GM21447 (cell line): Measurements from ENCODE around the gene CCDC70.
A peak's percentile ranks its signal among the peaks of the same experiment; 100 is the strongest.

ENCODE experiments used
- ATAC-seq: cut with Tn5 transposase; IDR thresholded peaks from one replicate; pipeline ENCODE4 v1.9.1; 2021; ENCODE audit not compliant: unreplicated experiment

CCDC70 gene

DNA sequence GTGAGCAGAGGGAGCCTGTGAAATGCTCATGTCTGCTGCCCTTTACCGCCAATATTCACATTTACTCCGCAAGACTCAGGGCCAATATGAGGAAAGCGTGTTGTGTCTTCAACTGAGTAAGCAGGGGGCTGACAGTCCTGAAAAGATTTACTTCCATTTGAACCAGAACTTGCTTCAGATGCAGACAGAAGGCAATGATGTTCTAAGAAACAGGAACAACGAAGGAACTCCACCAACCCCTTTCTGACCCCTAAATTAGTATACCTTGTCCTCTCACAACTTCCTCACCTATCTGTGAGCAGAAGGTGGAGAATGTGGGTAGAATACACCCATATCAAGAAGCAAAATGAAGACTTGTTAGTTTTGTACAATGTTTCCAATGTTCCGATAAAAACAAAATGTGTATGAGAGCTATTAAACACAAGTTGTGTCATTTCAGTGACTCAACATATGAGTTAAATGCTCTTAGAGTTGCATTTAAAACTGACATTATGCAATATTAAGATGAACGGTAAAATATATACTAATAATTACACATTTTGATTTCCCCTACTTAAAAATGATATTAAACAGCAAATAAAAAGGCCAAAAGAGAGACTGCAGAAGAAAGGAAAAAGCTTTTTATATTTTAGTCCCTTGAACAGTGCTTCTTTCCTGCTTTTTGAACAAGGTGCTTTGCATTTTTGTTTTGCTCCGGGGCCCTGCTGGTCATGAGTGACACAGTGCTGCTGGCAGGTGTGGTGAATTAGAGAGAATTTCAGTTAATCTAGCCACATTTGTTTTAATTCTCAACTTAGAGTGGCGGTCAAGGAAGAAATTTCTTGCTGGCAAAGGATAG lies 32.8 kb upstream of the CCDC70 start:
- no peak for ATAC-seq

DNA sequence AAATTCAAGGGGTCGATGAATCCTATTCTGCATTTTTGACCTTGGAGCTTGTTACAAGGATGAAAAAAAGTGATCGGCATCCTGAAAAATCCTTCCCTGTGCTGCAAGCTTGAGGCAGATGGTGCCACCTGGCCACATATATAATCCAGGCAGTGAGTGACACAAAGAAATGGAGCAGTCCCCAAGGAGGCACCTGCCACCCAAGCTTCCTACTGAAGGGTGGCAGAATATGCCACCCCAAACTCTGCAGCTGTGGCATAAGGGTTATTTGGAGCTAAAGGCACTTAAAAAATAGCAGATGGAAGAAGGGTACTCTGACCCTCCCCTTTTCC lies 32.2 kb upstream of the CCDC70 start:
- no peak for ATAC-seq

- ATAC-seq, result no peak
Observed at GRCh38 chr13:51831519-51831918, 30.2 kb upstream of the CCDC70 start.

DNA sequence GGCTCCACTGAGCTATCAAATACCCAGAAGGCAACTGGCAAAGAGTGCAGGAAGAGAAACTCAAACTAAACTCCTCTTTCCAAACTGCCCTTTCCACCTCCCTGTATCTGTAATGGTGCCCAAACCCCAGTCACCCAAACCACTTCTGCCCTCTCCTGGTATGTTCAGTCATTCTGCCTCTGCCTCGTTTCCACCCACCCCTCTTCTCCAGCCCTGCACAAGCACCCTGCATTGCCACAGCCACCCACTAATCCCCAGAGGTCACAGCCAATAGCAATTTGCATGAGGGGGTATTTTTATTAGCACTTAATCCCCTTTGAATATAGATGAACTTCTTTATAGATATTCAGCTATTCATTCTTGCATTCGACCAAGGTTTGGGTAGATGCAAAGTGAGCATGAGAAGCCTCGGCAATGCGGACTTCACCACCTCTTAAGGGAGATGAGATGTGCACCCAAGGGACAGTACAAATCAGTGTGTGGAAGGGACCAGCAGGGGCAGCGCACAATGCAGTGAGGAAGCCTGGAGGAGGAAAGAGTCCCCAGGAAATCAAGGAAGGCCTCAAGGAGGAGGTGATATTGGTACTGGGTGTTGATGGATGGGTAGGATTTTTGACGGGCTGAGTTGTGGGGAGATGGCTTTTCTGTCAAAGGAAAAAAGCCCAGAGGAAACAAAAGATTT lies 29.2 kb upstream of the CCDC70 start:
- ATAC-seq, result peak; percentile 75

DNA sequence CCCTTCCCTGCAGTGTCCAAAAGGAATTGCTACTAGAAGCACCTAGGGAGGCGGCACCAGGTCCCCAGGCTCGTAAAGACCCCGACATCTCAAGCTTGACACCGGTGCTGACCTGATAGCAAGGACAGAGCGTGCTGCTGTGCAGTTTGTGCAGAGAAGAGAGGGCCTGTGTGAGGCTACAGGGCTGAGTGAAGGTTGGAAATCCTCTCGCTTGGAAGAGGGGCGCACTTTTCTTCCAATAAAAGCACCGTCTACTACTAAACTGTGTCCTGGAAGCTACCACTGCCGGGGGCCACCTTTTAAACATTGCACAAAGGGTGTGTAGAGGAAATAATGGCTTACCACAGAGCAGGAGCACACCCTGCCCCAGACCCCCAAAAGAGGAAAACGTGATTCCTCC lies 27.8 kb upstream of the CCDC70 start:
- no peak for ATAC-seq

- no peak for ATAC-seq
Observed at GRCh38 chr13:51834581-51835171, 27.1 kb upstream of the CCDC70 start.

DNA sequence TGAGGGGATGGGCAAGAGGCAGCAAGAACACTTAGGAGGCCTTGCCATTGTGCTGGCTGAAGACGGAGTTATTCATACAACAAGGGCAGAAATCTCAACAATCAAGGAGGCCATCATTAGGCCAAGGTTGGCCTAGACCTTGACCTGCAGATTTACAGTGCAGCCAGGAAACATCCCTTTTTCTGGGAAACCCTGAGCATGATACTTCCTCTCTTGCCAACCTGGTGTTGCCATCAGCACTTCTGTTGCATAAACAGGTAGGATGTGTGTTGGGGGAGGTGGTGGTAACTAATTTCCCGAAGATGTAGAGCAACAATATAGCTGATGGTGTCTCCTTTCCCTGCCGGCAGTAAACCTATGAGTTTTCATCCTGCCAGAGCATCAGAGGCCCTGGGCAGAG lies 24.8 kb upstream of the CCDC70 start:
- no peak for ATAC-seq

- ATAC-seq, result no peak
Observed at GRCh38 chr13:51838240-51838846, 23.4 kb upstream of the CCDC70 start.

DNA sequence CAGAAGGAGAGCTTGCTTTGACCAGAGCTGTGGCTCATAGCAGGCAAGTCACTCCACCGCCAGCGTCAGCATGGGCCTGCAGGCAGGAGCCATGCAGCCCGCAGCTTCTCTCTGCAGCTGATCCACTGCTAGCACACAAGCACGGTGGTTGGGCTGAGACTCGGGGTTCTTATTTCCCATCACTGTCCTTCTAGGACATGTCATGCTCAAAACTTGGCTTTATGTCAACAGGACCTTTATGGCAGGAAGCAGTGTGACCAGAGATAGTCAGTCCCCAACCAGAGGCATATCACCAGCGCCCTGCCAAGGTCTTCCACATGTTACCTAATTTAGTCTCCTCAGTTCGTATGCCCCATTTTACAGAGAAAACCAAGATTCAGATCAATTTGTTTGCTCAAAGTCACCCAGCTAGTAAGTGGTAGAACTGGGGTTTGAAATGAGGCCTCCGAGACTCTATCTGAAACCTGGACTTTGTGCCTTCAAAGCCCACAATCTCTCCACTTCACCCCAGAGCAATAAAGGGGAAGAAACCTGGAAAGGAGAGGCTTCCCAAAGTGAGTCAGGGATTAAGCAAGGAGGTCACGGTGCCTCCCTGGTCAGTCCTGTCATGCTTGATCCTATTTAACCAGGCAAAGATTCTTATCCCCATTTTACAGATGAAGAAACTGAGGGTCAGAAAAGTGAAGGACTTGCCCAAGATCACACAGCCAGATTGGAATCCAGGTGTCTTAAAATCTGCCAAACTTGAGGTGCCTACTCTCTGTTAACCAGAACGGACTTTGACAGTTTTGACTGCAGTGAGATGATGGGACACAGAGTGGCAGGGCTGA lies 21.8 kb upstream of the CCDC70 start:
- ATAC-seq, result no peak

DNA sequence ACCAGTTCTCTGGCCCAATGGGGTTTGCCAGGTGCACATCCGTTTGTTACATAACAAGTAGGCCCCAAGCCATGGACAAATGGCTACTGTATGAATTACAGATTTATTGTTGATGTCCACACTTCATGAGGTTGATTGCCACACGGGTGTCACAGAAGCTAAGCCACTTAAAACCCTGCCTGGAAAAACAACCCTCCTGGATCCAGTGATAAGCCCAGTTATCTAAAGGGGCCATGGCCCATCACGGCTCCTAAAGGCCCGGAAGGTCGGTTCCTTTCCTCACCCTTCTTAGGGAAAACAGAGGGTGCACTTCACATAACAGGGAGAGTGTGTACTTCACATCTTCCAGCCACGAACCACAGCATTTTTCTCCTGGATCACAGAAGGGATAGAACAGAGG lies 20.9 kb upstream of the CCDC70 start:
- no peak for ATAC-seq

DNA sequence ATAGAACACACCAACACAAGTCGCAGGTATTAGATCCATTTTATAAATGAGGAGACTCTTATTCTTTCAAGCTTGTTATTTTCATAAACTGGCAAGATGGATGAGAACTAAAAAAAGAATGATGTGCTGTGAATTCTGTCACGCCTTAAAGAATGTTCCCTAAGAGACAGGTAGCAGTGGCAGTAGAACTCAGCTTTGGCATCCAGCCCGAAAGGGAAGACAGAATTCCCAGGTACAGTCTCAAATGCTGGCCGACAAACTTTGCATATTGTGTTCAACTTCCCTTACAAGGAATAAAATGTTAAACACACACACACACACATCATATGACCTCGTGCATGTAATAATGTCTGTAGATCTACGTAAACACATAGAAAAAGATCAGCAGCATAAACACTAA lies 20.0 kb upstream of the CCDC70 start:
- ATAC-seq, result no peak

DNA sequence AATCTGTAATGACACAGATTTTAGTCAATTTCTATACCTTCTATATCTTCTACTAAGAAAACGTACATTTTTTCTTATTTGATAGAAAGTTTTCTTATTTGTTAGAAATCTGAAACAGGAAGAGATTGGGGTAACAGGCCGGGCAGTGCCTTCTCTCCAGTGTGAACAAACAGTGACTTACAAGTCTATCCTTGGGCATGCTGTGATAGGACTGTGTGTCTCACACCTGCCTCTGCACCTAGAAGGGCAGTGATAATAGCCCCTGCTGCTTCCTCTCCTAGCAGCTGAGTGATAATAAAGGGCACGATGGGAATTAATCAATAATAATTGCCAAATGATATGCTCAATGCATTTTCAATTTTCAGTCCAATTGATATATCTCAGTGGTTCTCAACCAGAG lies 18.2 kb upstream of the CCDC70 start:
- no peak for ATAC-seq

DNA sequence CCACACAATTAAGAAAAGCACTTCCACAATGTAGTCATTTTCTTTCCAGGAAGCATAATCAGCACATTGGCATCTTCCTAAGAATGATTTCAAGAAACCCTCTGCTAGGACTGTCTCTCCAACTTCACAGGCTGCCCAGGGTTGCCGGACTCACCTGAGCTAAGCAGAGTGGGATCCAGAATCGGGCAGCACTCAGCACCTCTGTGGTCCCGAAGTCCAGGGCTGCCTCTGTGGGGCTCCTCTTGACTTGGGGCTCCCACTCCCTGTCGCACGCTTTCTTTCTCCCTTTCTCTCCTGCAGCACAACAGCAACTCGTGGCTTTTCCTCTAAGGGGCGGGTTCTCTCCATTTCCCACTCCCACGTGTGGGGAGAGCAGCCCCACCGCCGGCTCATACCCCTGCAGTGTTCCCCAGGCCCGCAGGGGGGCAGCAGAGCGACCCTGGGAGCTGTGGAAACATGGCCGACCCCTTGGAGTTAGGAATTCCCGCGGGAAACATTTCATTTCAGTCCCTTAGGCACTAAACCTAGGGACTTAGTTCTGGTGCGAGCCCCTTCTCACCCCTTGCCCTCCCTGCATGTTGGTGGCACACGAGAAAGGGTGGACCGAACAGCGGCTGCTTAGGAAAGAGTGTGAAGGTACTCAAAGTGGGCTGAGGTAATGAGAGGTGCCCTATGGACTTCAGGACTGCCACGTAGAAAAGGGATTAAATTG lies 16.8 kb upstream of the CCDC70 start, which contains the start of gene TMEM272:
TMEM272 (minus strand) TSS at position 316 of the 712 bp plus-strand sequence. CDS start 6,647 bp downstream, outside the sequence.
- ATAC-seq, result peak; percentile 63

DNA sequence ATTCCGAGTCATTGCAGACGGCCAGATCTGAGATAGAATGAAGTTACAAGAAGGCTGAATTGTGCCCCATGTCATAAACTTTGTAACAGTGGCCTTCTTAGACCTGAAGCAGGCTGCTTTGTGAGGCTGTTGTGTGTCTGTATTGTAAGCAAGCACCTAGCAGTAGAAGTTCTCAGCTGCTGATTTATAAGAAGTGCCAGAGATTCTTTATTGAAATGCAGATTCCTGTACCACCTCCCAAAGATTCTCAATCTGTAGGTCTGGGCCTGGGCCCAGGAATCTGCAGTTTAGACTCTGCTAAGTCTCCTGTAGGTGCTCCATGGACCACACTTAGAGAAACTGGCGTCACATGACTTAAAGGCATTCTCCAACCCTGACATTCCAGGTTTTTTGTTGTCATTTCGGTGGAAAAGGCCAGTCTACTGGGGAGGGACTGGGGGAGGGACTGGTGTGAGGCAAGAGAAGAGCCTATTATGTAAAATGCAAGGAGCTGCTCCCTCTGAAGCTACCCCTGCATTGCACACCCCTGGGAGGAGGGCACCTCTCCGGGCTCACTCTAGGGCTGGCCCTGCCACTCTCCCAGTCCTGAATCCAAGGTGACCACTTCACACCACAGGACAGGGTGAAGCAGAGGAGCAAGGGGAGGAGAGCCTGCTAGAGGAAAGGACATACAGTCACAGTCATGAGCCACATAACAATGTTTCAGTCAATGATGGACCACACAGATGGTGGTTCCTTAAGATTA lies 16.0 kb upstream of the CCDC70 start:
- no peak for ATAC-seq

DNA sequence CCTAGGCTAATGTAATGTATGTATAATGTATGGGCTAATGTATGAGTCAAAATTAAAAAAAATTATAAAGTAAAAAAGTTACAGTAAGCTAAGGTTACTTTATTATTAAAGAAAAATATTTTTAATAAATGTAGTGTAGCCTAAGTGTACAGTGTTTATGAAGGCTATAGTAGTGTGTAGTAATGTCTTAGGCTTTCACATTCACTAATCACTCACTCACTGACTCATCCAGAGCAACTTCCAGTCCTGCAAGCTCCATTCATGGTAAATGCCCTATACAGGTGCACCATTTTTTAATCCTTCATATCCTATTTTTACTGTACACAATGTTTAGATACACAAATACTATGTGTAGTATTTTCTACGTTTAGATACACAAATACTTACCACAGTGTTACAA lies 15.0 kb upstream of the CCDC70 start:
- ATAC-seq, result no peak

DNA sequence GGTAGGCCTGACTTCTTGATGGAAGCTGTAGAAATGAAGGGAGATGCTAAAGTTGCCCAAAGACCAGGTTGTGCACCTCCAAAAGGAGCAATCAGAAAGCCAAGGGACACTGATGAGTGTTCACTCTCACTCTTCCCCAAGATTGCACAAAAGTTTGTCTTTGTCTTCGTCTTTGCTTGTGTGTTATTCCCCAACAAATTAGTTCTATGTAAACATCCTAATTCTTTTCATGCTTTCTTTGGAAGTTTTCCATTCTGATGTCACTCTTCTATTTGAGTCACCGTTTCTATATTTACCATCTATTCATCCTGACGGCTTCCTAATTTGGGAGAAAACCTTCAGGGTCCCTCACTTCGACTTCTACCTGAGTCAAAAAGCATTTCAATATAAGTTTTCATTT lies 13.1 kb upstream of the CCDC70 start:
- ATAC-seq, result no peak

- ATAC-seq, result no peak
Observed at GRCh38 chr13:51849145-51850101, 12.3 kb upstream of the CCDC70 start.

DNA sequence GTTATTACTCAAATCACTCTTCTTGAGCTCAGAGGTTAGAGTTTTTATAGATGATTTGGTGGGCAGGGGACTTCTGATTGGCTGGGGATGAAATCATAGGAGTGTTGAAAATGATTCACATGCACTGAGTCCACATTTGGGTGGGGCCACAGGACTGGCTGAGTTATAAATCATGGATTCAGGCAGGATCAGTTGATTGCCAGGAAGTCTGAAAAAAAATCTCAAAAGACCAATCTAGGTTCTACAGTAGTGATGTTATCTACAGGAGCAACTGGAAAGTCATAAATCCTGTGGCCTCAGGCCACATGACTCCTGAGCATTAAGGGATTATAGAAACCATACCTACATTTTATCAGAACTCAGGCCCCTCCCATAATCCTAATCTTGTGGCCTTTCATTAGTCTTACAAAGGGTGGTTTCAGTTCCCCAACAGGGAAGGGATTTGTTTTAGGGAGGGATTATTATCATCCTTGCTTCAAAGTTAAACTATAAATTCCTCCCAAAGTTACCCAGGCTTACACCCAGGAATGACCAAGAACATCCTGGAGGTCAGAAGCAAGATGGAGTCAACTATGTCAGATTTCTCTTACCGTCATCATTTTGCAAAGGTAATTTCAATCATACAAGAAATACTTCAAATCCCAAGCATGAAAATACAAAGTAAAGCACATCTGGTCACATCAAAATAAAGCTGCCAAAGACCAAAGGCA lies 5.6 kb upstream of the CCDC70 start:
- no peak for ATAC-seq
